ENCODE data around the gene ZFAND6.
"Not testable (repeated sequence)": the region's sequence is repeated elsewhere in the genome, so short reads cannot be mapped to it uniquely, and the experiment has no call there.

The ZFAND6 gene

DNA sequence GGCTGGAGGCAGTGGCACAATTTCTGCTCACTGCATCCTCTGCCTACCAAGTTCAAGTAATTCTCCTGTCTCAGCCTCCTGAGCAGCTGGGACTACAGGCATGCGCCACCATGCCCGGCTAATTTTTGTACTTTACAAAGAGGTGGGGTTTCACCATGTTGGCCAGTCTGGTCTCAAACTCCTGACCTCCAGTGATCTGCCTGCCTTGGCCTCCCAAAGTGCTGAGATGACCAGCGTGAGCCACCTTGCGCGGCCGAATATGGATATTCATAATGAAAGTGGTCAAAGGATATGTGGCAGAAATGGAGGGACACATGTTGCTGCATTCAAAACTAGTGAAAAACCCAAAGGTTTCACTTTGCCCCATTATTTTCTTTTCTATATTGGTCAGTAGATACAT is 40.2 kb downstream of the ZFAND6 start:
- not testable (repeated sequence) for DNase-seq

- no peak for DNase-seq
Observed at GRCh38 chr15:80100247-80100646, 40.8 kb downstream of the ZFAND6 start.

DNA sequence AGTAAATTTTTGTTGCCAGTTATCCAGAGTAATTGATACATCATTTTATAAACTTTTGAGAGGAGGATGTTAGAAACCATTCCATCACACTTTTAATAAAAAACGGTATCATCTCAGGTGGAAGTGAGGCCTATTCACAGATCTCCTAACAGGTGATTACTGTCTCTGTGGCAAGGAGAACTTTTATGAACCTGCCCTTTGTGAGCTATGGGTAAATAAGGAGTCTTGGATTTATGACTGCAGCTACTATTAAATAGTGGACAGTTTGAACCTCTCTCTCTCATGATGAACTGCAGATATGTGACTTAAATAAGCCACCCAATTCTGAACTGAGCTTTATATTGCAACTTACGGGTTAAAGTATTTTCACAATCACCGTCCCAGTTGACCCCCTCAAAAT is 45.7 kb downstream of the ZFAND6 start:
- no peak for DNase-seq

DNA sequence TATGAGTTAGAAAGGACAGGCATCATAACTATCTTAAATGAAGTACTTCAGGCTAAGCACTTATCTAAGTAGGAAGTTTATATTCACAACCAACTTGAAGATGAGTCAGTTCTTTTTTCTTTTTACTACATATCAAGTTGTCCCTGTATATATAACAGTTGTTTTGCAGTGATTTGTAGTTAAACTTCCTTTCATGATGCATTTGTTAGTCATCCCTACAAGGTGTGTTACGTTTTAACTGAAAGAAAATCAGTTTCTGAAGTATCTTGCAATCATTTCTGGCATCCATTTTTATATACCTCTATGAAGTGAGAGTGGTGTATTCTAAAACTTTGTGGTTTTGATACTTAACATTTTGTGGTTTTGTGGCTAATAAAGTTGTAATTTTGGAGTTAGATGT is 46.1 kb downstream of the ZFAND6 start:
- DNase-seq = no peak

DNA sequence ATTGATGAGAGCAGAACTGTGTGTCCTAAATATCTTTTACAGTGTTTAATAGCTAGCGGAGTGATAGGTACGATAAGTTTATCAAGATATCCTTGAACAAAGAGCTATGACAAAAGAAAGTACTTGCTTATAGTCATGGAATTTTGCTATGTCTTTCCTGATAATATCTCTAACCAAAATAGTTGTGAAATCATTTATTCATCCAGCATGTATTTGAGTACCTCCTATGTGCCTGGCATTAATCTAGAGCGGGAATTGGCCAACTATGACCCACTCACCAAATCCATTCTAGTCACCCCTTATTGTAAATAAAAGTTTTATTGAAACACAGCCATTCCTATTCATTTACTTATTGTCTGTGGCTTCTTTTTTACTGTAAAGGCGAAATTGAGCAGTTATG is 46.6 kb downstream of the ZFAND6 start:
- DNase-seq = no peak

DNA sequence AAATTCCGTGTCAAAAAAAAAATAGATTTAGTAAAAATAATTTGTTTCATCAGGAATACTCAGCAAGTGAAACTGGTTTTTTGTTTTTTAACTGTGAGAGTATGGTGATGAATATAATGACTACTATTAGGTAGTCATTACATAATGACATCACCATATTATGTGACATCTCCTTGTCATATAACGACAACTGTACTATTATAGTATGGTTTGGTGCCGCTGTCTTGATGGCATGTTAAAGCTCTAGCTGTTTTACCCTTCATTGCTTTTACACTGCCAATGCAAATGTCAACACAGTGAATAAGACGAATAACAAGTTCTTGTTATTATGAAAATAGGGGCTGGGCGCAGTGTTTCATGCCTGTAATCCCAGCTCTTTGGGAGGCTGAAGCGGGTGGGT is 47.7 kb downstream of the ZFAND6 start:
- DNase-seq = no peak

DNA sequence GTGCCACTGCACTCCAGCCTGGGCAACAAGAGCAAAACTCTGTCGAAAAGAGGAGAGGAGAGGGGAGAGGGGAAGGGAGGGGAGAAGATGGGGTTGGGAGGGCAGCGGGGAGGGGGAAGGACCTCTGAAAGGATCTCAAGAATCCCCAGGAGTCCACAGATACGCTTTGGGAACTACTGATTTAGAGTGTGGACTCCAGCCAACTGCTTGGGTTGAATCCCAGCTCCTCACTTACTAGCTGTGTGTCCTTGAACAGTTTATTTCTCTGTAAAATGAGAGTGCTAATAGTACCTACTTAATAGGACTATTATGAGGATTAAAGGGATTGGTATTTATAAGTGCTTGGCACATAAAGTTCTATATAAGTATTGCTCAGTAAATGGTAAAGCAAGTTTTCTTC is 48.3 kb downstream of the ZFAND6 start:
- no peak for DNase-seq

- no peak for DNase-seq
Observed at GRCh38 chr15:80109388-80109787, 49.9 kb downstream of the ZFAND6 start.

DNA sequence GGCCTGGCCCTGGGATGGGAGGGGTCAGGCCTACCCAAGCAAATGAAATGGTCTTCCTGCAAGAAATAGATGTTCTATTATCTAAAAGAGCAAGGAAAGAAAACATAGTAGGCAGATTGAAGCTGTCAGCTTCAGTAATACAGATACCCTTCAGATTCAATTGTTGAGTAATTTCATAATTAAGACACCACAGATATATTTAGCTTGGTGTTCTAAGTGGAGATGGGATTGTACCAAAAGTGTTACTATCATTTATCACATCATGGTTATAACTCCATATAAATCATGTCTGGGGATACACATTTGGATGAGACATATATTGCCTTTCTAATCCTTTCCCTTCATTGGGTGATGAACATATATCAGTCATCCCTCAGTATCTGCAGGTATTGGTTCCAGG is 51.4 kb downstream of the ZFAND6 start:
- no peak for DNase-seq

- DNase-seq = no peak
Observed at GRCh38 chr15:80114114-80114513, 54.6 kb downstream of the ZFAND6 start.

DNA sequence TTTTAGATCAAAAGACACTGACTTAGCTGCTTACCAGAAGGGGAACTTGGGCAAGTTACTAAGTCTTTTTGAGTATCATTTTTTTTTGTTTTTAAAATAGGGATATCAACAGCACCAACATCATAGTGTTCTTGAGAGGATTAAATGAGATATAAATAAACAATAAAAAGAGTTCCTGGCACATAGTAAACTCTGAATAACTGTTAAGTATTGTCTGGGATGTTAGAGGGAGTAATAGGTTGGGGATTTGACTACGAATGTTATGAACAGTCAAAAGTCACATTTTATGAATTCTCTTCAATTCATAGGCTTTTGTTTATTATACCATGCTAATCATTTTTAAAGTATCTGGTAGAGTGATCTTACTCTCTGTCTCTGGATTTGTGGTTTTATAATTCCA is 55.5 kb downstream of the ZFAND6 start:
- DNase-seq = no peak

- no peak for DNase-seq
Observed at GRCh38 chr15:80118956-80119355, 59.5 kb downstream of the ZFAND6 start.

- DNase-seq = no peak
Observed at GRCh38 chr15:80120636-80121035, 61.2 kb downstream of the ZFAND6 start.

- no peak for DNase-seq
Observed at GRCh38 chr15:80121546-80121945, 62.1 kb downstream of the ZFAND6 start.

DNA sequence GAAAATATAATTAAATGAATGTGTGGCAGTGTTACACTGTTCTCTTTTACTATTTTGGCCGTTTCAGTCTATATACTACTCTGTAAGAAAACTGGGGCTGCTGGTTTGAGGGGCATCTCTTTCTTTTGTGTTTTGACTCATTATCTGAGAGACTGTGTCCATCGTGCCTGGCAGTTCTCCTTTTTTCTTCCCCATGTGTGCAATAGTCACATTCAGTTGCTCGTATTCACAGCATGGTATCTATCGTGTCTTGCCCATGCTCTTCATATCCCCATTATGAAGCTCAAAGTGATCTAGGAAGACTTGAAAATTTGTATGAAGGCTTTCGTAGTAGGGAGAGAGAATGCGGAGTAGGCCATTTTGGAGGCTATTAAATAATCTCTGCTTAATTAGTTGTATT is 63.6 kb downstream of the ZFAND6 start:
- no peak for DNase-seq

DNA sequence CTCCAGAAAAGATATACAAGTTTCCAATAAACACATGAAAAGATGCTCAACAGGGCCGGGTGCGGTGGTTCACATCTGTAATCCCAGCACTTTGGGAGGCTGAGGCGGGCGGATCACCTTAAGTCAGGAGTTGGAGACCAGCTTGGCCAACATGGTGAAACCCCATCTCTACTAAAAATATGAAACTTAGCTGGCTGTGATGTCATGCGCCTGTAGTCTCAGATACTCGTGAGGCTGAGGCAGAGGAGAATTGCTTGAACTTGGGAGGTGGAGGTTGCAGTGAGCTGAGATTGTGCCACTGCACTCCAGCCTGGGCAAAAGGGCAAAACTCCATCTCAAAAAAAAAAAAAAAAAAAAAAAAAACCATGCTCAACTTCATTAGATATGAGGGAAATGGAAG is 67.8 kb downstream of the ZFAND6 start:
- DNase-seq = not testable (repeated sequence)

- no peak for DNase-seq
Observed at GRCh38 chr15:80127911-80128310, 68.4 kb downstream of the ZFAND6 start.

GRCh38 chr15:80132382-80132781 is 72.9 kb downstream of the ZFAND6 start:
- no peak for DNase-seq

DNA sequence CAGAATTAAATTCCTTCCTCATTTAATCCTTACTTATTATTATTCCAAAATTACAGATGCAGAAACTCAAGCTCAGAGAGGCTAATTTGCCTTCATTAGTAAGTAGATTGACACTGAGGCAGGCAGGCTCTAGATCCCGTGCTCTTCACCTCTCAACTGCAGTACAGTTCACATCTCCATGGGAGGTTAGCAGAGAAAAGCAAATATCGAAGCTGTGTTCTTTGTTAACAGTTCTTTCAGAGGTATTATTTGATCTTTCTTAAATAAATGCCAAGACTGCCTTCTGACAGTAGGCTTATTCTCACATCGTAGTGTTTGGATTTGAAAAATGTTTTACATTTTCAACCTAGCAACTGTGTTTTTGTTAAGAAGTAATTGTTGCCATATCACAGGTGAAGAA is 77.4 kb downstream of the ZFAND6 start:
- DNase-seq = no peak

GRCh38 chr15:80138961-80139360 is 79.5 kb downstream of the ZFAND6 start:
- no peak for DNase-seq

DNA sequence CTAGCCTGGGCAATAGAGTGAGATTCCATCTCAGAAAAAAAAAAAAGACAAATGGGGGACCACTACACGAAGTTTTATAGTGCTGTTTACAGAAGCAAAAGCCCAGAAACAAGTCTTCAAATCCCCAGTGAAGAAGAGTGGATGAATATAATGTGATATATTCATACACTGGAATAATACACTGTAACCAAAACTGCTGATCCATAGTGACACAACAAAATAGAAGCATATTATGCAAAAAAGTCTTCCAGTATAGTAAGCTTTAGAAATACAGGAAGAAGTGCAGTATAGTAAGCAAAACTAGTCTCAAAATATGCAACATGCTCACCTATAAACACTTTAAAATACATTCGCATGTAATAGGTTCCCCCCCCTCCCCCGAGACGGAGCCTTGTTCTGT is 81.4 kb downstream of the ZFAND6 start:
- no peak for DNase-seq

- DNase-seq = no peak
Observed at GRCh38 chr15:80141916-80142598, 82.6 kb downstream of the ZFAND6 start.

- DNase-seq = no peak
Observed at GRCh38 chr15:80142646-80143045, 83.2 kb downstream of the ZFAND6 start.

GRCh38 chr15:80151148-80151547 is 91.7 kb downstream of the ZFAND6 start:
- DNase-seq = no peak

DNA sequence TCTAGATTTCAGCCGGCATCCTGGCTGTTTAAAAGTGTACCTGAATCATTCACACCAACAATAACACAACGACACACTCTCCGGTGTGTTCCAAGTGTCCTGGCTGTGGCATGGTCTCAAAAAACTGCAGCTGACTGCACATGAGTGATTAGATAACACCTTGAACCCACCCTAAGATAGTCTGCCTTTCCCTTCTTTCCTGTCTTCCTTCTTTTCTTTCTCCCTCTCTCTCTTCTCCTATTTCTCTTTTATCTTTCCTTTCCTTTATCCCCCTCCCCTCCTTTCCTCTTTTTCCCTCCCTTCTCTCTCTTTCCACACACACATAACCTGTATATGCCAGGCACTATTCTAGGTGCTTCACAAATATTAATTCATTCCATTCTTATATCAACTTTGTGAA is 92.1 kb downstream of the ZFAND6 start:
- DNase-seq = no peak

Data from activated CD4-positive, CD25-positive, alpha-beta regulatory T cell treated with anti-CD3 and anti-CD28 coated beads, Interleukin-2, amount 50 U/mL, for 72 hours (primary cell).